Stimulated activated CD8-positive, alpha-beta memory T cell treated with anti-CD3 and anti-CD28 coated beads, Interleukin-2, amount 100 ng/mL, for 48 hours (primary cell): ENCODE data around the gene CHRNG.
A peak's percentile ranks its signal among the peaks of the same experiment; 100 is the strongest.

Experiments
- DNase-seq, 2 donors: peaks; one replicate each; pipeline ENCODE4 v3.0.0-alpha.2; 2020; ENCODE audit warnings: low read depth in 2 of 2

CHRNG gene, protein sequence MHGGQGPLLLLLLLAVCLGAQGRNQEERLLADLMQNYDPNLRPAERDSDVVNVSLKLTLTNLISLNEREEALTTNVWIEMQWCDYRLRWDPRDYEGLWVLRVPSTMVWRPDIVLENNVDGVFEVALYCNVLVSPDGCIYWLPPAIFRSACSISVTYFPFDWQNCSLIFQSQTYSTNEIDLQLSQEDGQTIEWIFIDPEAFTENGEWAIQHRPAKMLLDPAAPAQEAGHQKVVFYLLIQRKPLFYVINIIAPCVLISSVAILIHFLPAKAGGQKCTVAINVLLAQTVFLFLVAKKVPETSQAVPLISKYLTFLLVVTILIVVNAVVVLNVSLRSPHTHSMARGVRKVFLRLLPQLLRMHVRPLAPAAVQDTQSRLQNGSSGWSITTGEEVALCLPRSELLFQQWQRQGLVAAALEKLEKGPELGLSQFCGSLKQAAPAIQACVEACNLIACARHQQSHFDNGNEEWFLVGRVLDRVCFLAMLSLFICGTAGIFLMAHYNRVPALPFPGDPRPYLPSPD

DNA sequence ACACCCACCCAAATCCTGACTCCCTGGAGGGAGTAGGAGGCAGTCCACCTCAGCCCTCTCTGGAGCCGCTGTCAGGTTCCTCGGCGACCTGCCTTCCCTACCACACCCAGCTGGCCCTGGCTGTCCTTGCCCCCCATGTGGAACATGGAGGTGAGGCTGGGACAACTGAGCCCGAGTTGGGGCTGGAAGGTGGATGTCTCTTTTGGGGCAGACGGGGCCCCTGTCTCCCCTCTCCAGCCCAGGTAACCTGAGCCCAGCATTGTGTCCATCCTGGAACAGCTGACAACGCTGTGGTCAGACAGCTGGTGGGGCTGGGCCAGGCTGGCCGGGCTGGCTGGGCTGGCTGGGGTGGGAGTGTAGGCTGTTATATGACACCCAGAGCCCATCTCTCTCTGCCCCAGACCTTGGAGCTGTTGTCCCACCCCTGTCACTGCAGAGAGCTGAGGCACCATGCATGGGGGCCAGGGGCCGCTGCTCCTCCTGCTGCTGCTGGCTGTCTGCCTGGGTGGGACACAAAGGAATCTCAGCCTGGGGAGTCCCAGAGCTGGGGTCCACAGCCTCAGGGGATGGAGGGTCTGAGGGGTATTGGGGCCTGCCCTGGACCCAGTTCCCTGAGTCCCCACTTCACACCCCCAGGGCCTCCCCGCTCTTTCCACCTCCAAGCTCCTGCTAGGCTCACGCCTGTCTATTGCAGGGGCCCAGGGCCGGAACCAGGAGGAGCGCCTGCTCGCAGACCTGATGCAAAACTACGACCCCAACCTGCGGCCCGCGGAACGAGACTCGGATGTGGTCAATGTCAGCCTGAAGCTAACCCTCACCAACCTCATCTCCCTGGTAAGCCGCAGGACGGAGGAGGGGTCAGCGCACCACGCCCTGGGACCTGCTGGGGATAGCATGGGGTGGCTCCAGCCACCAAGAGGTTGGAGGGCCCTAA is at the start of gene CHRNG:
Gene CHRNG (plus strand): TSS at position 395 of the 934 bp plus-strand sequence. CDS start 56 bp downstream, at position 451.
- DNase-seq = no peak

DNA sequence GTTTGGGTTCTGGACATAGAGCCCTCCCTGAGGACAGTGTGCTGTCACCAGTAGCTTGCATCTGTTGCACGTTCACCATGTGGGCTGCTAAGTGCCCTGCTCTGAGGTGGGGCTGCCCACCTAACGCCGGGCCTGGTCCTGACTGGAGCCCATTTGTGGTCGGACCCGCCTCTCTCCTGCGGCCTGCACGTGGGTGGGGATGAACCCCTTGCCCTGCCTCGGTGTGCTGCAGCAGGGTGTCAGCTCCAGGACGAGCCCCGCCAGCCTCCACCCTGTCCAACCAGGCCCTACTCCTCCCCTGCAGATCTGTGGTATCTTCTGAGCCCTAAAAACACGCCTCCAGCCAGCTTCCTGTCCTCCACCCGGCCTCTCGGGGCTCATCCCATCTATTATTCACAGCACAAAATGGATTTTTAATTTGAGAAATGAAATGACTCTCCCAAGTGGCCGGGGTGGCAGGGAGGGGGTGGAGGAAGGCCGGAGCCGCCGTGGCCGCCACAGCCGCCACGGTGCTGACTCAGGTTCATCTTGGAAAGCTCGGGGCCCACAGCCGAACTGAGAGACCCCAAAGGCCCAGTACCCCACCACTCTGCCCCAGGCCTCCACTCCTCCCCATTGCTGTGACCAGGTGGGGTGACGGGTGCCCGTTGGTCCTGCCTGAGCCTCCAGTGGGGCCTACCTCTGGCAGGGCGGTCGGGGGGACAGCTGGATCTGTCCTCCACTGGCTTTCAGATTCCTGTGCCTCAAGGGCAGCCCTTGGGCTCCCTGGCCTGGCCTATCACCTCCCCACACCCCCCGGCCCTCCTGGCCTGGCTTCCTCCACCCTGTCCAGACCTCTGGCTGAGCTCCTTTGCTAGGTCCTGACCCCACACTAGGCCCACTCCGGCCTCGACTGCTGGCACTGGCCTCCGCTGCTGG is 49.0 kb upstream of the CHRNG start:
- DNase-seq = no peak

DNA sequence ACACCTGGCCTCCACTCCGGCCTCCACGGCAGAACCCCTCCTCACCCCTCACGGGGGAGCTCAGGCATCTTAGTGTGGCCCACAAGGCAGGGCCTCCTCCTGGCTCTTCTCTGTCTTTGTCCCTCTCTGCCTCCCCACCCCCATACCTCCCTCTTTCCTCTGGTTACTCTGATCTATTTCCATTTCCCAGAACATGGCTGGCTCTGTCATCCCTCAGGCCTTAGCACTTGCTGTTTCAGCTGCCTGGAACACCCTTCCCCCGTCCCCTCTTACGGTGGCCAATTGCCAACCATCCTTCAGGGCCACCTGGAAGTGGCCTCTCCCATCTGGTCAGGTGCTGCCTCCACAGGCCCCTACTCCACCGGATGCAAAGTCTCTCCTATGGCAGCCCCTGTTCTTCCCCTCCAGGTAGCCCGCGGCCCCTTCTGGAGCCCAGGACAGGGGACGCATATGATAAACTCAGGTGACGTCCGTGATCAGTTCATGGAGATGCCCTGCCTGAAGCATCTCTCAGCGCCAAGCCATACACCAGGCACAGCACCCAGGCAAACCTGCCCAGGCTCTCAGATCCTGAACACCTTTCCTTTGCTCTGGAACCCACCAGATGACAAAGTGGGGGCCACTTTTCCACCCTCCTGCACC is 48.2 kb upstream of the CHRNG start:
- DNase-seq = no peak

DNA sequence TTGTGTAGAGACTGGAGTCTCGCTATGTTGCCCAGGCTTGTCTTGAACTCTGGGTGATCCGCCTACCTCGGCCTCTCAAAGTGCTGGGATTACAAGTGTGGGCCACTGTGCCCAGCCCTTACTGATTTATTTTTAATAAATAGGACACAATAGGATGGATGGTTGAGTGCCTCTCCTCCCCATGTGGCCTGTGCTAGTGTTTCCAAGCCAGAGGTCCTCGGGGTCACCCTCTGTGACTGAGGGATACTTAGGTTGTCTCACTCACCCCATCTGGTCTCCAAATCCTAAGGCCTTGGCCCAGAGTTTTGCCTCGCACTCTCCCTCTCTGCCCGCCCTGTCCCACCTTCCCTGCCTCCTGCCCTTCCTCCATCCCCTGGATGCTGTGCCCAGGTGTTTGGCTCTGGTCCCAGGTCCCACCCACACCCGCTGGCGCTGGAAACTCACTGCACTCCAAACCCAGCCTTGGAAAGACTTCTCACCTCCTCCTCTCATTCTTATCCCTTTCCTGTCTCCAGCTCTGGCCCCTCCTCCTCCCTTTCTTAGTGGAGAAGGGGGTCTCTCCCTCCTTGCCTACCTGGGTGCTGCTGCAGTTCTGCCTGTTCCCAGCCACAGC is 47.1 kb upstream of the CHRNG start:
- DNase-seq = no peak

DNA sequence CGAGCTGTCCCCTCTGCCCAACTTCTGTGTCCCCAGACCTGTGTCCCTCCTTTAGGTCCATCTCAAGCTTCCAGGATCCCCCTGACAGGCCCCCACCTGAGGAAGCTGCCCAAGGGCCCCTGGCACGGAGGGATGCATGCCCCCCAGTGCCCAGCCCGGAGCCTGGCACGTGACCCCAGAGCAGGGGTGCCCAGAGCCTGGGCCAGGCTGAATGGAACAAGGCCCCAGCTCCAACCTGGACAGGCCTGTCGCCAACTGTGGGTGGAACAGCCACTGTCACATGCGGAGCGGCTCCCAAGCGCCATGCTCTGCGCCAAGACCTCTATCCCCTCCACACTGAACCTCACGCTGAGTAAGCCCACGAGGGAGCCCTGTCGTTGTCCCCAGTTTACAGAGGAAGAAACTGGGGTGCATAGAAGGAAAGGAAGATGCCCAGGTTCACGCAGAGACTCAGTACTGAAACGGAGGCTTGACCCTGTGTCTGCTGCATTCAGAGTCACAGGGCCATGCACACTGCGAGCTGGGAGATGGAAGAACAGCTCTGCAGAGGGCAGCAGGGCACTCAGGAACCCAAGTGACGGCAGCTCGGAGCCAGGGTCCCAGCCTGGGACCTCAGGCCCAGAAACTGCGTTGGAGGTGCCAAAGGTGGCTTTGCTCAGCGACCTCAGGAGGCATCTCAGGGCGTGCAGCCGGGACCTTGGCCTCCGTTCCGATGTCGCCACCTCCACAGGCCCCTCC is 46.4 kb upstream of the CHRNG start:
- DNase-seq = no peak

DNA sequence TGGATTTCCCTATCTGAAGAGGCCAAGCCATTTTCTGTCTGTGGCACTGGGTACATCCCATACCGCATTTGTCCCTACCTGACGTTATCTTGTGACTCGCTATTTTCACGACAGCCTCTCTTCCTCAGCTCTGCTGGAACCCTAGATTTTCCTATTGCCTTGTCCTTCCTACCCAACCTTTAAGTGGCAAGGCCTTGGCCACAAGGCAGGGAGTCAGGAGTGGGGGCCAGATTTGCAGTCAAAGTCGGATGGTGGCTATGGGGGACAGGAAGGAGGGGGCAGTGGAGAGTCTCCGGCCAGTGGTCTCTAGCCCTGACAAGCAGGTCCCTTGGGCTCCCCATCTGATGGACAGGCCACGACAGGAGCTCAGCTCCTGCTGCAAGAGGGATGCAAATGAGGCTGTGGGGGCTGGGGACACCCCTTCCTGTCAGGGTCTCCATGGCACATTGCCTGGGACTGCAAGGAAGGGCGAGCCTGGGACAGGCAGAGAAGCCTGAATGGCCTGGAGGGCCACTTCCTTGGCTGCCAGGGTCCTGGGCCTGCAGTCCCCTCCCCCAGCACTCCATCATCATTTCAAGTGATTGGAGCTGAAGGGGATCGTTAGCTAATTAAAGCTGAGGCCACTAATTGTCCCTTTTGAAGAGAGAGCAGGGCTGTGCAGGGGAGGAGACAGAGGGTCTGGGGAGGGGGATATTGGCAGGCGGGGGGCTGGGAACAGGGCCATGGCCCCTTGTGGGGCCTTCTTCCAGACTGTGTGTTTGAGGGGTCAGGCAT is 45.6 kb upstream of the CHRNG start:
- no peak for DNase-seq

DNA sequence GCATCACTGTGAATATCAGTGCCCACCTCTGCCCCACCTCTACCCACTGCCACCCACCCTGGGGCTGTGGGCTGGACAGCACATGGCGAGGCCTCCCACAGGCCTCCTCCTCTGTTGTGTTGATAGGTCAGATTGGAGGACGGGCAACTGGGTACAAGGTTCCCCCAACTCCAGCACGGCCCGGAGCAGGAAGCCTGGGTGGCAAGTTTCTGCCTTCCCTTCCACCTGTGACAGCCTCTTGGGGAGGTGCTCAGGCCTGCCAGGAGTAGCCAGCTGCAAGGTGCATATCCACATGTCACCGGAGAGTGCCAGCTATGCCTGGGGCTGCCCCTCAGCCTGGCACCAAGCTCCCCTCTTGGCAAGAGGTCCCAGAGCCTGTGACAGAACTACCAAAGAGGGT is 45.0 kb upstream of the CHRNG start:
- no peak for DNase-seq

DNA sequence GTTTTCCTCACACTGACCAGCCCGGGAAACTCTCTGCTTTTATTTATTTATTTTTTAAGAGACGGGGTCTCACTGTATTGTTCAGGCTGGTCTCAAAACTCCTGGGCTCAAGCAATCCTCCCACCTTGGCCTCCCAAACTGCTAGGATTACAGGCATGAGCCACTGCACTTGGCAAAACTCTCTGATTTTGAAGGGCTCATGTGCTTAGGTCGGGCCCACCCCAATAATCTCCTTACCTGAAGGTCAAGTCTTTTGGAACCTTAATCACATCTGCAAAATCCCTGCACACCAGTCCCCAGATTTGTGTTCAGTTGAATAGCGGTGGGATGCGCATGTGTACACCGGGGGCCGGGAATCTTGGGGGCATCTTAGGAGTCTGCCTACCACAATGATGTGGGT is 44.2 kb upstream of the CHRNG start:
- no peak for DNase-seq

DNA sequence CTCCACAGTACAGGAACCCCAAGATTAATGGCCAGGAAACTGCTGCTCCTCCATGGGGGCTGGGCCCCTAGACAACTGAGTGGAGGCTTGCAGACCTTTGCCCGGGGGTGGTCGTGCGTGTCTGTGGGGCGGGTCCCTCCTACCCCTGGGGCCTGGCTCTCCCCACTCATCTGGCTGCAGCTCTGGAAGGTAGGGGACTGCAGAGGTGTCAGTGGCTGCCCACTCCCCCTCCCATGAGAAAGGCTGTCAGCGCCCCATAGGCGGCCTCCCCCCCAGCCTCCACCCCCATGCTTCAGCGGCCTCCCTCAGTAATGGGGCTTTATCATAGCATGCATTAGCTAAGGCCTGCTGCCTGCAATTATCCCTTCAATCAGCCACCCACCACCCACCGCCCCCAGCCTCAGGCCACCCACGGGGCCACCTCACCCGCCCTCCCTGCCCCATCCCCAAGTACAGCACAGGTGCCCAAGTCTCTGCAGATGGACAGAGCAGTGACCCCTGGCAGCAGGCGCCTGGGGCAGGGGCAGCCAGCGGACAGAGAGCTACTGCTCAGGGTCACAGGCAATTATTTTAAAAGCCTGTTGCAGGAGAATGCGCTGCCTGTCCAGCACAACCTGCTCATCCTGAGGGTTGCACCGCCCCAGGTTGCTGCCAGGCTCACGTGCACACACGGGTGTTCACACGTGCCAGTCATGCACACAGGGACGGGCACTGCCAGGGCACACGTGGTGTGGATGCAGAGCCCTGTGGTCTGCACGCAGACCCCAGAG is 42.8 kb upstream of the CHRNG start:
- no peak for DNase-seq

DNA sequence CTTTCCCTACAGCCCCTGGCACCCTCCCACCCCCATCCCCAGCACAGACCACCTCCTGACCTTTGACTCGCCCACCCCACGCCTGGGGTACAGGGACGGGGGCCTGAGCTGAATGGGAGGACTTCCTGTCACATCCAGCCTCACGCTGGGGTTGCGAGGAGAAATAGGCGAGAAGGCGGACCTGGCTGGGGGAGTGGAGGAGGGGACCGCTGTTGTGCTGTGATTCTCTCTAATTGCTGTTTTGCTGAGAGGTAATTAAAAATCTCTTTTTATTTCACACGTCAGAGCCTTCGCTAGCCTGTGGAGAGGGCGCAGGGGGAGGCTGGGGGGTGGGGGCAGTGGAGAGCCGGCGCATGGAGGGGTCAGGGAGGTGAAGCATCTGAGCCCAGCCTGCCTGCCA is 42.1 kb upstream of the CHRNG start:
- DNase-seq = no peak

DNA sequence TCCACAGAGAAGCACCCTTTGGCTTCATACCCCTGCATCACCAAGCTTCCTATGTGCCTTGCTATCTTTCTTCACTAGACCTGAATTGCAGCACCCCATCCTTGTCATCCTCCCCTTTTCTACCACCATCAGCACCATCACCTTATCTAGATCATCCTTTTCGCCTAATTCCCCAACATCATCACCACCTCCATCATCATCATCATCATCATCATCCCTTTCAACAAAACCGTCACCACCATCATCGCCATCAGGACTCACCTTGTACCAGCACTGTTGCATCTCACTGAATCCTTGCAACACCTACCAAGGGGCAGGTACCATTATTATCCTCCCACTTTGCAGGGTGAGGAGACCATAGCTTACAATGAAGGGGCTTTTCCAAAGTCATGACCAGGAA is 41.0 kb upstream of the CHRNG start:
- DNase-seq = no peak

DNA sequence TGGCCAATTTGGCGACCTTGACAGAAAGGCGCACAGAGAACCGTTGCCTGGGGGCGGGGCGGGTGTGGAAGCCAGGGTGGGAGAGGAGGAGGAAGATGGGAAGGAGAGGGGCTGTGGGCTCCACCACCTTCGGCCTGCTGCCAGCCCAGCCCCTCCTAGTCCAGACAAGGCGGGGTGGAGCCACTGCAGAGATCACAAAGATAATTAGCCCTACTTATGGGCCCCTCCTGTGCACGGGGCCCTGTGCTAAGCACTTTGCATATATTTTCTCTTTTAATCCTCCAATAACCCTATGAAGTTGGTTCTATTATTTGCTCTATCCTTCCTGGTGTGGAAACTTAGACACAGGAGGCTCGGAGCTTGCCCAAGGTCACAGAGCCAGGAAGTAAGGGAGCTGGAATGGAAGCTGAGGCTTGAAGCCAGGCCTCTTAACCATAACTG is 38.1 kb upstream of the CHRNG start:
- no peak for DNase-seq

DNA sequence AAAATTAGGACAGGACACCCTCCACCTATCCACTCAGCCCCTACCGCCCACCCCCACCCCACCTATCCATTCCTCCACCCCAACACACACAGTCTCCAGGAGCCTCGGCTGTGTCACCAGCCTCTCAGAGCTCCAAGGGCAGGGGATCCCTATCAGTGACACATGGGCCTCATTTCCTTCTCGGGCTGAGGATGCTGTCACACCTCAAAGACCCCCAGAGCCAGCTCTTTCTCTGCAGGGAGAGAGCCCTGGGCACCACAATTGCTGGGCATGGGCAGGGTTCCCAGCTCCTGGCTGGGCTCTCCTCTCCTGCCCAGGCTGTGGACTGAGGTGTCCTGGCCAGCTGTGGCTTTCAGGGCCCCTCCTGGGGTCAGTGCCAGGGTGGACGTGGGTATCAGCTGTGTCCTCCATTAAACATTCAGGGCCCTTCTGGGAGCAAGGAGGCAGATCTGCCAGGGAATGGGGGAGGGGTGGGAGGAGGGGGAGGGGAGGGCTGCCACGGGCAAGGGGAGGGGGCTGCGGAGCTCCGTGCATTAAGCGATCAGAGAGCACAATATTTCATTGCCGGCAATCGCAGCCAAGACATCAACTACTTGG is 37.6 kb upstream of the CHRNG start:
- DNase-seq = no peak

DNA sequence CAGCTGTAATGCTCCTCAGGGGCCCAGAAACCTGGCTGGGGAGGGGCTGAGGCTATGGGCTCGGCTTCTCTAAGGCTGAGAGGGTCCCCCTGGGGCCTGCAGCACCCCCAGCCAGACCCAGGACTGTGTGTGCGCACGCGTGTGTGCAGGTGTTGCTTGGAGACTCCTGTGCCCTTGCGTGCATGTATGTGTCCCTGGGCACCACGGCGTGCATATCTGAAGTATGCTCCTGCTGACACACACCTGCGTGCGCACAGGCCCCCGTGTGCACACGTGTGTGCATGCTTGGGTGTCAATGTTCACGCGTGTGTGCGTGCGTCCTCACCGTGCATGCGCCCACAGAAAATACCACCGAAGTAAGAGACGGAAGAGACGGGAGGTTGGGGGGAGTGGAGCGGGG is 37.0 kb upstream of the CHRNG start:
- no peak for DNase-seq

DNA sequence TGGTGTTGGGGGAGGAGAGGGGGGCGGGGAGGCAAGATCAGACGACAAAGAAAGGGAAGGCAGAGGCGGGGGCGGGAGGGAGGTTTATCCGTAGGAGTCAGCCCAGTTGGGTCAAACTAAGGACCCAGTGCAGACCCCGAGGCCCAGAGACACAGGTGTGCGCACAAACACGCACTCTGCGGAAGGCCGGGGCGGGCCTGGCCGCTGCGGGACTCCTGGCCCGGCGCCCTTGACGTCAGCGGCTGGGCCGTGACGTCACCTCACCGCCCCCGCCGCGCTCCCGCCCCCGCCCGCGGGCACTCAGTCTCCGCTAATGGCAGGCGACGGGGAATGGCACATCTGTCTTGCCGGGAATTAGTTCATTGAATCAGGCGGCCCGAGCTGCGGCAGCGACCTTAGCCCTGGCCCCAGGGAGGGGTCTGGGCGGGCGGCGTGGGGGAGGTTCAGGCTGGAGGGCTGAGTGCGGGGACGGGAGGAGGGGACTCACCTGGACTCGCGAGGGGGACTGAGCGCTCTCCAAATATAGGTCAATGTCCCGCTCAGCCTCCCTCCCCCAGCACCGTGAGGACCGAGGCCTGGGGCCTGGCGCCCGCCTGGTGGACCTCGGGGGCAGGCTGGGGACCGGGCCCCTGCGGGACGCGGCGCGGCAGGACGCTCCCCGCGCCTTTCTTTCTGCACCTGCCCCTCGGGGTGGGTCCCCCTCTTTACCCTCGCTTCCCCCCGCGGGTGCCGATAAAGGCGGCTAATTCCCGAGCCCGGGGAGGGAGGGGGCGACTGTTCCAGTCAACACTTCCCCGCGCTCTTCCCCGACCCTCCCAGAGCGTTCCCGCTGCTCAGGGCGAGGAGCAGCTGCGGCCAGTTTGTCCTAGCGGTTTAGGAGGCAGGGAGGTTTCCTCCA is 36.3 kb upstream of the CHRNG start:
- peak in 1 of 2 donors; percentile 25 for DNase-seq

DNA sequence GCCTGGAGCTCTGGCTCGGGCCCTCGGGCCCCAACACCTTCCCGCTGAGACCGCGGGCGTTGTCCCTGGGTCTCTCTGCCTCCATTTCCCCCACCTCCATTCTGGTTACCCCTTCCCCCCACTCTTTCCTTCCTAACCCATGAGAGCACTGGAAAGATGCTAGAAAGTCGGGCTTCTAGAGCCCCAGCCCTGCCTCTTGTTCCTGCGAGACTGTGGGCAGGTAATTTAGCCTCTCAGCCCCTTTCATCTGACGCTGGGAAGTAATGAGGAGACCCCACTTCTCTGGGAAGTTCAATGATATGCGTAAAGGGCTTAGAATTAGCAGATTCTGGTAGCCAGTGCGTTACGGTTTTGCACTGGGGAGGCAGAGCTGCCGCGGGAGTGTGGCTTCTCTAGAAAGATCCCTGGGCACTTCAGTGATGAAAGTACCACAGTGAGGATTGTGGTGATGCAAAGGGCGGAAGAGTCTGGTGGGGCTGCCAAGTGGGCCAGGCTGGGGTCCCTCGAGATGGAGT is 35.6 kb upstream of the CHRNG start:
- no peak for DNase-seq

DNA sequence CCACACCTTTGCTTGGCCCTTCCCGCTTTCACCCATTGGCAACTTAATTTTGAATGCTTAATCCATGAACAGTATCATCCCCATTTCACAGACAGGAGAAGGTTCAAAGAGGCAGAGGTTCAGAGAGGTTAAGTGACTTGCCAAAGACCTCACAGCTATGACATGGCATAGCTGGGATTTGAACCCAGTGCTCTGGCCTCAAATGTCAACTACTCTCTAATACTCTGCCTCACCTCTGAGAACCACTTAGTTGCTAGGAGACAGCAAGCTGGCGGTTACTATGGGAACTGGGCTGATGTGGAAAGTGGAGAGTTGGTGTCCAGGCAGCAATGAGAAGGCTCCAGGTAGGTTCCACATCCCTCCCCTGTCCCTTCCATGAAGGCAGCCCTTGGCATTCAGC is 35.1 kb upstream of the CHRNG start:
- DNase-seq = no peak
